CD4-positive, alpha-beta T cell (primary cell): ENCODE data around the gene ALX3. TPM values are rescaled to one million over a fixed set of nuclear protein-coding genes. Genes with fewer than 3 reads are reported as not detected.

Experiments
- ATAC-seq: fragments of 200-7000 bp; cut with Tn5 transposase; one replicate; pipeline ENCODE4 v1.10.0; 2022; ENCODE audit warnings: mild to moderate bottlenecking; ENCODE audit not compliant: poor library complexity
- CTCF ChIA-PET: fragments of 350-600 bp; sonication (Branson Sonifier 250); formaldehyde crosslinking; loops from one replicate; lab custom pipeline; 2021; ENCODE audit warnings: antibody characterized with exemption, inconsistent platforms; lab: Charles Lee
- POLR2A ChIA-PET: fragments of 350-600 bp; sonication (Branson Sonifier 250); formaldehyde crosslinking; loops from one replicate; lab custom pipeline; 2021; ENCODE audit warnings: antibody characterized with exemption, inconsistent platforms; lab: Charles Lee
- DNase-seq, 14 experiments: peaks; one replicate each; pipeline ENCODE4 v3.0.0-alpha.2; 2013 to 2020; ENCODE audit warnings: mixed read lengths in 2 of 14
- H3K27ac ChIP-seq, 2 donors: one replicate each; pipeline versions ENCODE4 v1.5.1 to v1.7.0; 2013; ENCODE audit warnings: low read length in 2 of 2, low read depth in 1 of 2, mild to moderate bottlenecking in 1 of 2
- H3K27me3 ChIP-seq, 2 experiments: 1 replicate in 1 of 2; 2 replicates in 1 of 2; pipeline versions ENCODE4 v1.6.1 to v1.7.0; 2013; ENCODE audit warnings: low read length in 2 of 2, control low read depth in 1 of 2, mild to moderate bottlenecking in 1 of 2, moderate library complexity in 1 of 2; ENCODE audit not compliant: insufficient read depth in 2 of 2, control insufficient read depth in 1 of 2
- H3K36me3 ChIP-seq: one replicate; pipeline ENCODE4 v1.6.1; 2013; ENCODE audit warnings: low read length, control low read depth; ENCODE audit not compliant: insufficient read depth
- H3K4me1 ChIP-seq: one replicate; pipeline ENCODE4 v1.6.1; 2013; ENCODE audit warnings: low read length, control low read depth; ENCODE audit not compliant: insufficient read depth
- H3K4me3 ChIP-seq: one replicate; pipeline ENCODE4 v1.5.1; 2013; ENCODE audit warnings: mild to moderate bottlenecking, low read length, moderate library complexity
- H3K9me3 ChIP-seq, 2 experiments: 1 replicate in 1 of 2; 2 replicates in 1 of 2; pipeline versions ENCODE4 v1.6.1 to v1.7.0; 2013; ENCODE audit warnings: low read length in 2 of 2, mild to moderate bottlenecking in 2 of 2, control low read depth in 1 of 2, moderate library complexity in 1 of 2; ENCODE audit not compliant: control insufficient read depth in 1 of 2, insufficient read depth in 1 of 2
- H3K27ac Mint-ChIP-seq: one replicate; pipeline ENCODE4 v1.8.0; 2020; ENCODE audit warnings: mixed read lengths
- H3K27me3 Mint-ChIP-seq: one replicate; pipeline ENCODE4 v1.8.0; 2021; ENCODE audit warnings: mixed read lengths
- H3K36me3 Mint-ChIP-seq: one replicate; pipeline ENCODE4 v1.8.0; 2021; ENCODE audit warnings: low read depth, mixed read lengths
- H3K4me1 Mint-ChIP-seq: one replicate; pipeline ENCODE4 v1.8.0; 2021; ENCODE audit warnings: low read depth, mixed read lengths
- H3K4me3 Mint-ChIP-seq: one replicate; pipeline ENCODE4 v1.8.0; 2020; ENCODE audit warnings: mild to moderate bottlenecking, mixed read lengths
- H3K9me3 Mint-ChIP-seq: one replicate; pipeline ENCODE4 v1.8.0; 2020; ENCODE audit warnings: mixed read lengths
- intact Hi-C, 2 experiments: fragments of 100-400 bp; cut with DNase I in 1 of 2; cut with micrococcal nuclease in 1 of 2; formaldehyde crosslinking; loops; one replicate each; pipeline versions ENCODE4 v1.15.1 to v1.9.0; 2023 to 2025; cut with DNase I, micrococcal nuclease
- total RNA-seq, 174 experiments: library from RNA in 2 of 174; stranded (reverse) in 2 of 174; gene quantifications; one replicate each; pipeline ENCODE4 v1.2.3 and lab custom pipeline; 2021 to 2026
- TF ChIP-seq, protein P1 (sequence below): fragments of 200-600 bp; IDR thresholded peaks from one replicate; pipeline ENCODE4 v1.8.0; 2022; ENCODE audit warnings: antibody characterized with exemption, mild to moderate bottlenecking

ALX3 gene
- total RNA-seq, 2 experiments from 2014 or later: not detected

DNA sequence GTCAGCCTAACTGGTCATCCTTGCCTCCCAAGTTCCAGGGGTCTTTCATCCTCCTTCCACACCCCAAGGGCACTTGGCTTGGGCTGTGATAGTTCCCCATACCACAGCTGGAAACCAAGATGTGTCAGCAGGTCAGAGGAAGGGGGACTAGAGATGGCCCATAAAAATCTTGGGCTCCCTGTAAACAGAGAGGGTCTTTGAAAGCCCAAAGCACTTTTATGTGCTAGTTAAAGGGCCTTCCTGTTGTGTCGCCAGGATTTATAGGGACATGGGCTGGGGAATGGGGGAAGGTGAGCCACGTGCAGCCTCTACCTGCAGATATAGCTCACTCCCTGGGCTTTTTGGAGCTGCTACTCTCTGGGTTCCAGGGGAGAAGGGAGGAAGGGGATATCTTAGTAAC lies 29.9 kb upstream of the ALX3 start:
- no peaks in the 10 kb centered on the region for H3K36me3 ChIP-seq
- POLR2A ChIA-PET: no interaction called here
- H3K4me3 ChIP-seq: no peak overlapping the region
- Mint-ChIP-seq H3K4me3 (no peak overlapping the region), H3K27ac (no peak overlapping the region), H3K9me3 (no peaks in the 10 kb centered on the region), H3K27me3 (peaks cover 12% of the 10 kb centered on the region), H3K36me3 (no peaks in the 10 kb centered on the region), H3K4me1 (no peaks in the 10 kb centered on the region)
- CTCF ChIA-PET: interaction anchor here (1.1 kb wide), 1 partner anchor 63 kb away, joined by 3 read pairs; no protein-coding TSS in a partner anchor
- H3K27me3 ChIP-seq: peaks cover 0 to 7% of the 10 kb centered on the region in 2 experiments
- H3K4me1 ChIP-seq: peaks cover 3% of the 10 kb centered on the region
- no peak overlapping the region for H3K27ac ChIP-seq
- TF ChIP-seq, protein P1, sequence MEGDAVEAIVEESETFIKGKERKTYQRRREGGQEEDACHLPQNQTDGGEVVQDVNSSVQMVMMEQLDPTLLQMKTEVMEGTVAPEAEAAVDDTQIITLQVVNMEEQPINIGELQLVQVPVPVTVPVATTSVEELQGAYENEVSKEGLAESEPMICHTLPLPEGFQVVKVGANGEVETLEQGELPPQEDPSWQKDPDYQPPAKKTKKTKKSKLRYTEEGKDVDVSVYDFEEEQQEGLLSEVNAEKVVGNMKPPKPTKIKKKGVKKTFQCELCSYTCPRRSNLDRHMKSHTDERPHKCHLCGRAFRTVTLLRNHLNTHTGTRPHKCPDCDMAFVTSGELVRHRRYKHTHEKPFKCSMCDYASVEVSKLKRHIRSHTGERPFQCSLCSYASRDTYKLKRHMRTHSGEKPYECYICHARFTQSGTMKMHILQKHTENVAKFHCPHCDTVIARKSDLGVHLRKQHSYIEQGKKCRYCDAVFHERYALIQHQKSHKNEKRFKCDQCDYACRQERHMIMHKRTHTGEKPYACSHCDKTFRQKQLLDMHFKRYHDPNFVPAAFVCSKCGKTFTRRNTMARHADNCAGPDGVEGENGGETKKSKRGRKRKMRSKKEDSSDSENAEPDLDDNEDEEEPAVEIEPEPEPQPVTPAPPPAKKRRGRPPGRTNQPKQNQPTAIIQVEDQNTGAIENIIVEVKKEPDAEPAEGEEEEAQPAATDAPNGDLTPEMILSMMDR: no peak
- DNase-seq (no peak), ATAC-seq (no peak)
- intact Hi-C loops: no loop called here
- no peaks in the 10 kb centered on the region for H3K9me3 ChIP-seq

DNA sequence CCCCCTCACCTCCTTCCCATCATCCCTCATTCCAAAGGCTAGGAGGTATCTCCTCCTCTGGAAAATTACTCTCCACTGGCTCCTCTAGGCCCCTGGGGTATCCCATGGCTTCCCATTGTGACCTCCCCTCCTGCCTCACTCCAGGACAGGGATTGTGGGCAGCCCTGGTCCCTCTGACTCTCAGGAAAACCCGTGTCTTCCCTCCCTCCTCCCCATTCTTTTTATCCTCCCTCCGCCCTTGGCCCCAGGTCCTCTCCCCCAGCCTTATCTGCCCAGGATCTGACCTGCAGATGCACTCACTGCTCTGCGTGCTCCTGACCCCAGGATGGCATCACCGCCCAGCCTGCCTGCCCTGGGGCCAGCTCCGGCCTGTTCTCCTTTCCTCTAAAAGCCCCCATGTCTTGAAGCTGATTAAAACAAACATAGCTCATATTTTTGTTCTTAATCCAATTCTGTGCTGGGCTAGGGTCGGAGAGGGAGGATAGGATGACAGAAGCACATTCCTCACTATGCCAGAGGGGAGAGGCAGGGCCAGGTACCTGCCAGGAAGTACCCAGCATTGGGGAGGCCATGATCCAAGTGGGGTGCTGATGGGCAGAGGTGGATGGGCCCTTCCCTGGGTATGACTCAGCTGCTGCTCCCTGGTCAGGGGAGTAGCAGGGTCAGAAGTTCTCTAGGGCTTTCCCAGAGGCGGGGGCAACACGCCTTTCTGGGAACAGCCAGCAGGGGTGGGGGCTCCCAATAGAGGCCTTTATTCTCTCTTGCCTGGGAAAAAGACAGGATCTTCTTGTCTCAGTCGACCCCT lies 28.0 kb upstream of the ALX3 start:
- no peaks in the 10 kb centered on the region for H3K9me3 ChIP-seq
- DNase-seq: no peak
- Mint-ChIP-seq H3K9me3 (no peaks in the 10 kb centered on the region), H3K27ac (no peak overlapping the region), H3K36me3 (no peaks in the 10 kb centered on the region), H3K27me3 (peaks cover 19% of the 10 kb centered on the region), H3K4me3 (no peak overlapping the region), H3K4me1 (no peaks in the 10 kb centered on the region)
- peaks cover 3% of the 10 kb centered on the region for H3K4me1 ChIP-seq
- peaks cover 7 to 9% of the 10 kb centered on the region in 2 experiments for H3K27me3 ChIP-seq
- no peak overlapping the region for H3K27ac ChIP-seq
- intact Hi-C loops: no loop called here
- H3K4me3 ChIP-seq: no peak overlapping the region
- CTCF ChIA-PET: no interaction called here
- H3K36me3 ChIP-seq: no peaks in the 10 kb centered on the region
- TF ChIP-seq, protein P1: no peak
- POLR2A ChIA-PET: no interaction called here
- no peak for ATAC-seq

DNA sequence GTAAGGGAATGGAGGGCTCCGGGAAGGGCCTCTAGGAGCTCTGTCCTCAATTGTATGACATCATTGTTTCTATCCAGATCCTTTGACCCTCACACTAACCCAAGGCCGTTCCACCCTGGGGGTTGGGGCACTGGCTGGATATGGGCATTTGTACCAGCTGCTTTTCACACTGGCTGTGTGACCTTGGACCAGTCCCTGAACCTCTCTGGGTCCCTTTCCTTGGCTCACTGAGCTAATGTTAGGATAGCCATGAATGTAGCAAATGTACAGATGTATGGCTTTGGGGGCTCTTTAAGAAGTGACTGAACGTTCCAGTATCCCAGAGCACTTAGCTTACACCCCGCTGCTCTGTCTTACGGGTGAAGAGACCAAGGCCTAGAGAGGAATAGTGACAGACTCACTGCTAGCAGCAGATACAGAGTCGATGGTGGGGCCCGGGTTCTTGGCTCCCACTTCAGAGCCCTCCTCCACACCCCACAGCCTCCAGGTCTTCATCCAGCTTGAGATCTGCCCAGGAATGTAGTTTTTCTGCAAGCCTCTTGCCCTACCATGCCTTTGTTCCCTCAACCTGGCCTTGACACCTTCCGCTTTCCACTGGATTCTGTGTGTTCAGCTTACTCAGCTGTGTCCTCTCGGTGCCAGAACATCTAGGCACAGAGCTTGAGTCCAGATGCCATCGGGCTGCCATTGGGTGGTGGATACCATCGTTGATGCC lies 27.2 kb upstream of the ALX3 start:
- Histone ChIP-seq H3K9me3 (no peaks in the 10 kb centered on the region), H3K4me3 (no peak overlapping the region), H3K36me3 (no peaks in the 10 kb centered on the region), H3K27me3 (peaks cover 7 to 9% of the 10 kb centered on the region in 2 experiments), H3K27ac (no peak overlapping the region), H3K4me1 (peaks cover 3% of the 10 kb centered on the region)
- no peak overlapping the region for H3K27ac Mint-ChIP-seq
- H3K9me3 Mint-ChIP-seq: no peaks in the 10 kb centered on the region
- no peaks in the 10 kb centered on the region for H3K36me3 Mint-ChIP-seq
- CTCF ChIA-PET: interaction anchor here (0.6 kb wide), 1 partner anchor 1974 kb away, joined by 3 read pairs; no protein-coding TSS in a partner anchor
- POLR2A ChIA-PET: no interaction called here
- ATAC-seq: no peak
- no peak overlapping the region for H3K4me3 Mint-ChIP-seq
- no peaks in the 10 kb centered on the region for H3K4me1 Mint-ChIP-seq
- no peak for DNase-seq
- TF ChIP-seq, protein P1: no peak
- peaks cover 19% of the 10 kb centered on the region for H3K27me3 Mint-ChIP-seq
- intact Hi-C loops: no loop called here
